HS-5 (cell line): Measurements from ENCODE around the gene DOCK4.
A peak's percentile ranks its signal among the peaks of the same experiment; 100 is the strongest.

ENCODE experiments used
- DNase-seq: peaks from one replicate; pipeline ENCODE4 v3.0.0-alpha.2; 2012; ENCODE audit warnings: low read depth

DOCK4 gene

DNA sequence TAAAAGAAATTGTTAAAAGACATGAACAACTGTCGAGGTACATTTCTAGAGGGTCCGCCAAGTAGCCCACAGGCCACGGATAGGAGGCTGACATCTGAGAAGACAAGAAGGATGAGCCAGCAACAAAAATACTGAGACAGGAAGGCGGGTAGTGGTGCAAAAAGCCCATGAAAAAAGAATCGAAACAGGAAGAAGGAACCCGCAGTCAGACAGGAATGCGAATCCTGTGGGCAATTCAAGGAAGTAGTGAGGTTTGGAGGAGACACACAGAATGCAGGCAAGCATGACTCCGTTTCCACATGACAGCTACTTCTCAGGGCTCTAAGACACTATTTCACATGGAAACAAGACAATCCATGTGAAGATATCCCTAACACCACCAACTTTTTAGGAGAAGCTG, 125.2 kb downstream of the DOCK4 start:
- DNase-seq, result no peak

DNA sequence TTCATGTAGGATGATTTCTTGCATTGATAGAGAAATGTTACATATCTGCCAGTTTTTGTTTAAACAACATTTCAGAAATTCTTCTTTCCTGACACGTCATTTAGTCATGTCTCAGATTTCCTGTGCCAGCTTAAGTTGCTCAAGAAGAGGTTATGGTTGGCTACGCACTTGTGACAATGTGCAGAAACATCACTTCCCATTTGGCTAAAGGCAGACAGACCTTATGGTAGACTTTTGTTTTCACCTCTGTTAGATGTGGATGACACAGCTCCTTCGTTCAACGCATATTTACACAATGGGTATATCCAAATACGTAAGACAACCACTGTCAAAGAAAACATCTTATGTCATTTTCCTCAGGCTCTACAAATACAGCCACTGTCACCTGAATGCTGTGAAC, 125.8 kb downstream of the DOCK4 start:
- peak; percentile 85 for DNase-seq

DNA sequence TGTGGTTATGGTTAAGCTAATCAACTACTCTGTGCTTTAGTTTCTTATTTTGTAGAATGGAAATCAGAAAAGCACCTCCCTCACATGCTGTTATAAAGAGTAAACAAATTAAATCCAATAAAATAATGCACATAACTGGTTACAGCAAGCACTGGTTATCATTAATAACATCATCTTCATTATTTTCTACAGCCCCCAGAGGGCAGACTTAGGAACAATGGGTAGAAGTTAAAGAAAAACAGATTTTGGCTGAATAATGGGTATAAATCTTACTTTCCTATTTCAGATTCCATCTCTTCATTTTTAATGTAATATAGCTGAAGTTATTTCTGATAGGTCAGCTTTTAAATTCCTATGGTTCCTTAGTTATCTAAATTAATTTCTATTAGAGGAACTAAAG, 126.5 kb downstream of the DOCK4 start:
- DNase-seq, result no peak

DNA sequence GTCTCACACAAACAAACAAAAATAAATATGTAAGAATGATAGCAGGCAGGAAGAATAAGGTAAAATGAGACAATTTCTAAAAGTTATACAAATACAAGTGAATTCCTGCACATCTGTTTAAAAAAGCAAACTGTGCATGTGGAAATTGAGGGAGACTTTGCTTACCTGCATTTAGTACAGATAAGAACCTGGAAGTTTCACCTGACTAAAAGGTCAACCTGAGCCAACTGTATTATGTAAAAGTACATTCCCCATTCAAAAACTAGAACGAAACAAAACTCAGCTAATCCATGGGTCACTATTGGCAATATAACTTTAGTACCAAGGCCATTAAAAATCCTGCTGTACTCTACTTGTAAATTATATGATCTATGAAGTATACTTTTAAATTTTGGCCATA, 127.1 kb downstream of the DOCK4 start:
- DNase-seq, result no peak

DNA sequence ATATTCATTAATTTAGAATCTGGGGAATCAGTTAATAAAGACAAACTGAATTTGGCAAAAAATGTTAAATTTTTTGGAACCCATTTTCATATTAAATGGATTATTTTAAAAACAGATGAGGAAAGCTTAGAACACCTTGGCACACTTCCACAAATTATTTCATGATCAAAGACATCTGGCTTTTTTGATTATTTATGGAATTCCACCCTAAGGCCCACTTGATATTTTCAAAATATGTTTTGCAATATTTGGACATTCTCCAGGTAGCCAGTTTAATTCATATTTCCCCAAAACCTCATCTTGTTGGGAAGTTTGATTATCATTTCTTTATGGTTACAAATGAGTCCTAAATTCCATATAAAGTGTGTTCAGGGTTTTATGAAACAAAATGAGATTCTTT, 129.9 kb downstream of the DOCK4 start:
- DNase-seq, result no peak

DNA sequence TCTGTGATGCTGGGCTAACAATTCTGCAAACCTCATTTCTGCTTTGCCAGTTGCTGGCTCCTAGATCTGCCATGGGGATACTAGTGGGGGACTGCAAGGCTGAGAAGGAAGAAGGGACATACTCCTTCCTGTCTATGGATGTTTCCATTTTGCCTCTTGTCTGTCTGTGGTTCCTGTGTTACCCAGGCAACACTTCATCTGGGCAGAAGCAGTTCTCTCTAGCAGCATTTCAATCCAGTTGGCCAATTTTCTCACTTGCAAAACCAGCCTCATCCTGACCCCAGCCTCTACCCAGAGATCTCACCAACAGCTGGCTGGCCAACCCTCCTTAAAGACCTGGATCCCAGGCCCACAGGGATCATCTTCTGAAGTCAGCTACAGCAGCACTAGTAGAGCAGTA, 131.7 kb downstream of the DOCK4 start:
- DNase-seq, result no peak

DNA sequence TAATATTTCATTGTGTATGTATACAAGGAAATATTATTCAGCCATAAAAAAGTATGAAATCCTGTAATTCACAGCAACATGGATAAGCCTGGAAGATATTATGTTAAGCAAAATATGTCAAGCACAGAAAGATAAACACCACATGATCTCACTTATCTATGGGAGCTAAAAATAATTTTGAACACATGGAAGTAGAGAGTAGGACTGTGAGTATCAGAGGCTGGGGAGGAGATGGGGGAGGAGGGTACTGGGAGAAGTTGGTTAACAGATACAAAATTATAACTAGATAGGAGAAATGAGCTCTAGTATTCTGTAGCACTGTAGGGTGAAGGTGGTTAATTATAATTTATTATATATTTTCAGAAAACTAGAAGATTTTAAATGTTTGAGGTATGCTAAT, 132.7 kb downstream of the DOCK4 start:
- no peak for DNase-seq

DNA sequence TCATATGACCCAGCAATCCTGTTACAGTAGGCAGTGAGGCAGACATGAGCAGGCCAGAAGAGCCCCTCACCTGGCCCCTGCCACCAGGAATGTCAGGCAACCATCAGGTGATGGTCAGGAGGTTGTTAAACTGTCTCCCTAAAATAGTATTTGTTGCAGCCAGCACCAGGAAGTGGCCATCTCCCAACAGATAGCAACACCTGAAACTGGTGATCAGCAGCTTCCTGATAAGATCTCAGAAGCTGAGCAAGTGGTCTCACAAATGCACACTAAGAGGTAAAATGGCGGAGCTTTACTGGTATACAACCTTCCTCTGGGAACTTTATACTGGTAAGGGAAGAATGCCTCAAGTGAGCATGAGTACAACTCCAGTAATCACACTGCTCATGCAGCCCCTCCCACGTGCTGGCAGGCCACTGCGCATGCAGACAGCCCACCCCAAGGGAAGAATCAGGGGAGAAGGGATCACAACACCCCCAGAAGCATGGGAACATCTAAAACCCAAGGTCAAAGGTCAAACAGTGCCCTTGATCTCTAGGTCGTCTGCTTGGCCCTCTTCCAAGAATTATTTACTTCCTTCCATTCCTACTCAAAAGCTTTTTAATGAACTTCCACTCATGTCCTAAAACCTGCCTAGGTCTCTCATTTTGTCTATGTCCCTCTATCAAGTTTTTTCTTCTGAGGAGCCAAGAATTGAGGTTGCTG, 133.5 kb downstream of the DOCK4 start:
- DNase-seq, result no peak

DNA sequence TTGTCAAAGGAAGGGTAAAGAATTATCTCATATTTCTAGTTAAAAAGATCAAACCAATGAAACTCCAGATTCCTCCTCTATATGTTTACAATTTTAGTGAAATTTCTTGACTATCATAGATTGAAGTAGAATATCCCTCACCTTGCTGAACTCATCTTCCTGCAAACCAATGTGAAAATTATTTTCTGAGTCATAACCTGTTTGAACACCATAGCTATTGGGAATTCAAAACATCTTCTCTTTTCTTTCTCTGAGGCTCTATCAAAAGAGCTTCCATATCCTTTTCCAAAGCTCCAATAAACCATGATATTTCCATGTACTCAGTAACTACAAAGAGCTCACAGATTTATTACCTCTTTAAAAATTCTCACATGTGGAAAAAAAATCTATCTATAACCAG, 134.3 kb downstream of the DOCK4 start:
- peak; percentile 5 for DNase-seq

DNA sequence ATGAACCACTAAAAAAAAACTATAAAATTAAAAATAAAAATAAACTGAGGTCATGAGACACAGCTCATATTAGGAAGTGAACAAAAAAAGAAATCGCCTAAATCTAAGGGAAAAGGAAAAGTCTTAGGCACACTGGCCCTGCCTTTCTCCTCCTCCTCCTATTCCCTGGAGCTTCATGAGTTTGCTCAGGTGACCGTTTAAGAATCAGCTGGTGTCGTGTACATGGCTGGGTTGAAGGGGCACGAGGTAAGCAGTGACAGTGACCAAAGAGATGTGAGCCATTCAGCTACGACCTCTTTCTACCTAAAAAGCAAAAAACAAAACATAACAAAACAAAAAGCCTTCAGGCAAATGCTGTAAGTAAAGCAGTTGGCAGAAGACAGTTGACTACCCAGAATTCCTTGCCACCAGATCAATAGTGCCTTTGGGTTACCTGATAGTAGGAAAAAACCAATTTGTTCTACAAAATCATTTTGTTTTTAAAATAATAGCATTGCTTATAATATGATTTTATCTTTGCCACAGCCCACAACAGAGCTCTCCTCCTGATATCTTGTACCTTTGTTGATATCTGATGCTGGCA, 135.4 kb downstream of the DOCK4 start:
- DNase-seq, result no peak

DNA sequence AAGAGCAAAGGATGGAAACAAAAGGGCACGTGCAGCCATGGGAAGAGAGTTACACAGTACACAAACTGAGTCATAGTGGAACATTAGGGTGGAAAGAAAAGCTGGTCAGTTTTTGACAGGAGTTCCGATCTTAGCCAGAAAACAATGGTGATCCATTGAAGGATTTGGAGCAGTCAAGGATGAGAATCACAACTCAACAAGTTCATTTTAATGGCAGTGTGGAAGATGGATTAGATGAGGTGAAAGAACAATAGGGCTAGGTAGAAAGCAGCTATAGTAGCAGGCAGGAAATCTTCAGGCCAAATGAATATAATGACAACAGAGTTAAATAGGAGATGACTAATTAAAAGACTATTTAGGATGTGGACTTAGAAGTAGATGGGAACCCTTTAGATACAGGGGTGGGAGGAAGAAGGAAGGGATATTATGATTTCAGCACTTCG, 136.3 kb downstream of the DOCK4 start:
- DNase-seq, result peak; percentile 23

DNA sequence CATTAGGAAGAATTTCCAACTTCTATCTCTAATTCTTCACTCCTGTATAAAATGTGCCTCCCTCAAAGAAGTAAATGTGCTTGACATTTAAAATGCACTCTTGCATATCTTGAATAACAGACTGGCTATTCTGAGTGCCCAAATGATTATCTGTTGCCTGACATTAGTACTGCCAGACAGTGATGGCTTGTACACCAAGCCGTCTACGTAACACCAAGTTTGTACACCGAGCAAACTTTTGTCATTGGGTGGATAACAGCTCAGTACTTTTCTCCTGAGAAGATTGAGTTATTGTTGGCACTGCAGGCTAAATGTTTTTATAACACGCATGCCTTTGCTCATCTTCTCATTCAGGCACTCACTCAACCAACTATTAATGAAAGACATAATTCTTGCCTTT, 137.2 kb downstream of the DOCK4 start:
- DNase-seq, result no peak

DNA sequence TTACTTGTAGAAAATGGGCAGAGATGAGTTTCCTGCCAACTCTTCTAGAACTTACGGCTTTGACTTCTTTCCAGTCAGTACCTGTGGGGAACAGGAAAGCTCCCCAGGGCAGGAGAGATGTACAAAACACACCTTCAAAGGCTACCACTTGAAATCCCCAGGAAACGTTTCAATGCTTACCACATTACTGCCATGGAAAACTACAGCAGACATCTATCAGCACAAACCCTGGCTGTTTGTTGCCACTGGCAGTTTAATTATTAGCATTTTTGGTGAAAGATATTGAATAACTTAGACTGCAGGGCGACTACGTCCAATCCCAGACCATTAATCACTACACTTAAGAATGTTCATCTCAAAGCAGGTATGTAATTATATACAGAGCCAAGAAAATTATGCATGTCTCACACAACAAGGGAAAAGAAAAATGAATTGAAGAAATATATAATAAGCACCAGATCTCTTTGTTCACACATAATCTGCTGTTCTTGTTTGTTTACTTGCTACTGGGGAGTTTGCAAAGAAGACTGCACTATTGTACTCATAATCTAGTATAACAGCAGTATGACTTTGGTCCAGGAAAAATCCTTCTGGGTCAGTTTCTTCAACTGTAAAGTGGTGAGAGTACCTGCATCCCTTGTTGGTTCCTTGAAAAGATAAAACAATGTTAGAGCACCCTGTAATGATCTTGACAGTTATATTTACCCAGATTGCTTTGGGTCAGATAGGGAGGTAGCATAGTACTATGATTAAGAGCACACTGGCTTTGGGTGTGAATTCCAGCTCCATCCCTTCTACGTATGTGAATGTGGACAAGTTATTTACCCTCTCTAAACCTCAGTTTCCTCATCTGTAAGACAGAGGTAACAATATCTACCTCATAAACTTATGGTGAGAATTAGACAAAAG, 138.3 kb downstream of the DOCK4 start:
- no peak for DNase-seq

DNA sequence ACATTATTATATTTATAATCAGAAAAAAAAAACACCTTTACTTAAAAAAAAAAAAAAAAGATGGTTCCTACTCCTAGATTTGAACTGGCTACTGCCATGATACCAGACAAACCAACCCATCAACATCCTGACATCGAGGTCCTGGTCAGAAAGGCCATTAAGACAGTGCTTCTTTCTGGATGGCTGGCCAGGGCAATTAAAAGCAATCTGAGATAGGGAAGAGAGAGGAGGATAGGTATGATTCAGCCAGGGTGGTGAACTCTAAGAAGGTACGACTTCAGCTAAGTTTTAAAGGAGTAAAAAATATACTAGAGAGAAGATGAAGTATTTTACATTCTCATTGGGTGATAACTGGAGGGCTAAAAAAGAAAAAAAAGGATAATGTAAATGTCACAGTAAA, 139.0 kb downstream of the DOCK4 start:
- no peak for DNase-seq

DNA sequence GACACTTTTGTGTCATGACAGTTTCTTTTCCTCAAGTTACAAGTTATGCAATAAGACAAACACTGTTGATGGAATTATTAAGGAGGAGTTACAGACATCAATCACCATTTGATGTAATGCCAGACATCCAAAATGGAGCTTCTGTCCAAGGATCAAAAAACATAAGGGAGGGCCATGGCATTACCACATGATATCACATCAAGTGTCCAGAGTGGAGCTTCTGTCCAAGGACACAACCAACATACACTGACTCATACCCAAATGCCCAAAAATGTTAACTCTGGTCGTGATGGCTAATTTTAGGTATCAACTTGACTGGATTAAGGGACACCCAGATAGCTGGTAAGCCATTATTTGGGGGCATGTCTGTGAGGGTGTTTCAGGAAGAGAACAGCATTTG, 140.4 kb downstream of the DOCK4 start:
- no peak for DNase-seq

DNA sequence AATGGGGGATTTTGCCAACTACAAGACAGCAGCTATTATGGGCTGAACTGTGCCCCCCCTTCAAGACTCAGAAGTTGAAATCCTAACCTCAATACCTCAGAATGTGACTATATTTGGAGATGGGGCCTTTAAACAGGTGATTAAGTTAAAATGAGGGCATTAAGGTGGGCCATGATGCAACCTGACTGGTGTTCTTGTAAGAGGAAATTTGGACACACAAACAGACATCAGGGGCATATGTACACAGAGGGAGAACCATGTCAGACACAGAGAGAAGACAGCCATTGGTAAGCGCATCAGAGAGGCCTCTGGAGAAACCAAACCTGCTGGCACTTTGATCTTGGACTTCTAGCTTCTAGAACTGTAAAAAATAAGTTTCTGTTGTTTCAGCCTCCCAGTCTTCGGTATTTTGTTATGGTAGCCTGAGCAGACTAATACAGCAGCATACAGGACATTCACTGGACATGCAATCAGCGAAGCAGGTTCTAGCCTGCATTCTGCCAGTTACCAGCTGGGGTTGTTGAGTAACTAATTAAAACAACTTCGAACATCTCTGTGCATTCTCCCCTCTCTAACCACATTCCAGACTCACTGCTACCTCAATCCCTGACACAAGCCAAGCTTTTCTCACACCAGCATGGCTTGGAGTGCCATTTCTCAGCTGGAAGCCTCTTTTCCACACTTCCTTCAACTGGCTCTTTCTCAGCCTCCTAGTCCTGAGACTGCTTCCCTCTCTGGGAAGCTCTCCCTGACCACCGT, 141.4 kb downstream of the DOCK4 start:
- no peak for DNase-seq

DNA sequence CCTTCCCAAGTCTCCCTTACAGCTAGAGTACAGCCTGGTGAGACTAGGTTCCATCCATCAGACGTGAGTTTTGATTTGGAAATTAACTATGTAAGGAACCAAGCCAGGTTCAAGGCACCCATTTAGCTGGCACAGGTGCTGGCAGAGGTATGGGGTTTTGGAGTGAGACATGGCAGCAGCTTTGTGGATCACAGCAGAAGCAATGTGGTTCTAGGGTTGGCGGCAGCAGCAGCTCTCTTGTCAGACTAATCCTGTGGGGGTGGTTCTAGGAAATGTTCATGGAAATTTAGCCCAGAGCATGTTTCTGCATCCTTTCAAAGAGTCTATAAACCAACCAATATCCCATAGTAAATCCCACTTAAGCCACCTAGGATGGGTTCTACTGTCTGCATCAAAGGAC, 142.2 kb downstream of the DOCK4 start:
- DNase-seq, result no peak

DNA sequence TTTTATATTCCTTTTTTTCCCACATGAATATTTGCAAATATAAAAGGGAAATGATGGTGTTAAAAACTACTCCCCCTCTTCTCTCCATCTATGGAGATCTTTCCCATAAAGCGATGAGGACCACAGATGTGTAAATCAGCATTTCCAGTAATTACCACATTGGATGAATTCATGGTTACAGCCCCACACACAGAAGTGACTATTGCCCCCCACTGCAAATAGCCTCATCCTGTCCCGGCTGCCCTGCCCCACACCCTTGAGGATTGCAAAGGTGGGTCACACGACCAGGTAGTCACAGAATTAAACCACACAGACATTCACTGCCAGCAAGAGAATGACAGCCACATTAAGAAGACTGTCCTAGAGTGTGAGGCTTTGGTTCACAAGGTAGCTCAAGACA, 145.1 kb downstream of the DOCK4 start:
- no peak for DNase-seq

DNA sequence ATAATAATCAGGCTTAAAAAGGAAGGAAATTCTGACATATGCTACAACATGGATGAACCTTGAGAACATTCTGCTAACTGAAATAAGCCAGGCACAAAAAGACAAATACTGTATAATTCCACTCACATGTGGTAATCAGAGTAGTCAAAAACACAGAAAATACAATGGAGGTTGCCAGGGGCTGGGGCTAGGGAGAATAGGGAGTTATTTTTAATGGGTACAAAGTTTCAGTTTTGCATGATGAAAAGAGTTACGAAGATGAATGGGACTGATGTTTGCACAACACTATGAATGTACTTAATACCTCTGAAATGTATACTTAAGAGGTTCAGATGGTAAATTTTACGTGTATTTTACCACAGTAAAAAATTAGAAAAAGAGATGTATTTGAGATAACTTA, 145.6 kb downstream of the DOCK4 start:
- no peak for DNase-seq

DNA sequence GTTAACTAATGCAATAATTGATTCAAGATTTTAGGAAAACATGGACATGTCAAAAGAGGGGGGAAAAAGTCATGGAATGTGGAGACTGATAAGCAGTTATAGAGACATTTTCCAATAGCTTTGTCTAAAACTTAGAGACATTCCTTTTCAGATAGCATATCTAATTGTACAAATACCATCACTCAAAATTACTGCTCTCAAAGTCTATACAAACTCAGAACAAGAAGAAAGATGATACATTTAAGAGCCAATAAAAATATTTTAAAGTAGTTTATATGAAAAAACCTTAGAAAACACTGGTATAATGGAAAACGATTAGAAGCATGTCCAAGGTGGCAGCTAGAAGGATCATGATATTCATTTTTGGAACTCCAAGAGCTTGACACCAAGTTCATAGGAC, 146.5 kb downstream of the DOCK4 start:
- no peak for DNase-seq

DNA sequence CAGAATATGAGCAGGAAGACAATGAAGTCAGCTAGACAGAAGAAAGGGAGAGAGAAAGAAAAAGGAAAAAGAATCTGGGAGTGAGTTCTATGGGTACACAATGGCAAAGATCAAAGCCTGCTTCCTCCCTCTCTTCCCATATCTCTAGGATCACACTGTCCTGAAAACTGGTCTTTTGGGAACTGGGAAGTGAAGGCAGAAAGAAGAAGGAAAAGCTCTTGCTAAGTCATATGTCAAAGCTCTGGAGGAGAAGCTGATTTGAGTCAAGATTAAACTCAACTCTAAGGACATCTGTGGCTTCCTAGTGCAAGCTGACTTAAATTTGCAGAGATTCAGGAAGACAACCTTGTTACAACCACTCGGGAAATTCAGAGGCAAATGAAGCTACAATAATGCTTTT, 147.5 kb downstream of the DOCK4 start:
- no peak for DNase-seq

DNA sequence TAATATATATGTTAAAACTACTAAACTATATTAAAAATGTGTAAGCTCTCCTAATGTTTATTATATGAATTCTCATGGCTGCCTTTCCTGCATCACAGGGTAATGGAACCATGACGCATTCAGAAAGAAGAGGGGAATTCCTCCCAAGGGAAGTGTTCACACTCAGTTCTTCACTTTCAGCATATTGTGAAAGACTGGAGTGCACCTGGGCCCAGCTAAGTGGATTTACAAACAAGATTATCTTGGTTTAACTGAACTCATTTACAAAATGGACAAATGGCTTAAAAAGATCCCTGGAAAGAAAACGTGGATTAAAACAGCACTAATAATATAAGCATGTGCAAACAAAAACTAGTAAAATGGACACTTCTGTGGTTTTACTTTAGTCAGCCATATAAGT, 149.8 kb downstream of the DOCK4 start:
- no peak for DNase-seq

DNA sequence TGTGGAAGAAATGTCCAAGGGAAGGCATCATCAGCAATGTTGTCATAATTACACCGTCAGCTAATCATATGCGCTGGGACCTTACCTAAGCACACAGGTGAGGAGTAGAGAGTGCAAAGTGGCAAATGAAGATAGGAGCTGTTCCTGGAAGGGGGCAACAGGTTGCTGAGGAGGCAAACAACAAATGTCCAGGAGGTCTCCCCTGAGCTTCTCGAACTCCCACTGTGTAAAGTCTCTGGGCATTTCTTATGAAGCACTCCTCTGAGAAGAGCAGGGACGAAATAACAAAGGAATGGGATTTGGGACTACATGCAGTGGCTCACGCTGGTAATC, 152.5 kb downstream of the DOCK4 start:
- no peak for DNase-seq
